Neural progenitor cell (in vitro differentiated cells): ENCODE data around the gene SLIT2. TPM values are rescaled to one million over a fixed set of nuclear protein-coding genes. Genes with fewer than 3 reads are reported as not detected.
A peak's percentile ranks its signal among the peaks of the same experiment; 100 is the strongest.

ENCODE experiments used
- DNase-seq: peaks from one replicate; pipeline ENCODE4 v3.0.0-alpha.2; 2016; ENCODE audit warnings: low spot score
- H2AFZ ChIP-seq: fragments of 200-600 bp; sonication (generic); replicated peaks from 2 replicates; pipeline ENCODE4 v1.6.1; 2016; ENCODE audit warnings: antibody characterized with exemption
- H3F3A ChIP-seq: fragments of 200-600 bp; sonication (generic); 2 replicates; pipeline ENCODE4 v1.6.1; 2016; ENCODE audit warnings: antibody characterized with exemption, low read depth
- H3K27ac ChIP-seq: fragments of 200-600 bp; sonication (generic); 2 replicates; pipeline ENCODE4 v1.5.1; 2016; ENCODE audit warnings: mild to moderate bottlenecking
- H3K27me3 ChIP-seq: fragments of 200-600 bp; sonication (generic); 2 replicates; pipeline ENCODE4 v1.6.1; 2016; ENCODE audit warnings: mild to moderate bottlenecking, moderate library complexity
- H3K36me3 ChIP-seq: fragments of 200-600 bp; sonication (generic); 2 replicates; pipeline ENCODE4 v1.5.1; 2016
- H3K4me1 ChIP-seq: fragments of 200-600 bp; sonication (generic); 2 replicates; pipeline ENCODE4 v1.6.1; 2016; ENCODE audit warnings: mixed run types
- H3K4me2 ChIP-seq: fragments of 200-600 bp; sonication (generic); 2 replicates; pipeline ENCODE4 v1.6.1; 2016
- H3K4me3 ChIP-seq: fragments of 200-600 bp; sonication (generic); 2 replicates; pipeline ENCODE4 v1.5.1; 2016
- H3K79me2 ChIP-seq: fragments of 200-600 bp; sonication (generic); 2 replicates; pipeline ENCODE4 v1.6.1; 2016; ENCODE audit warnings: low read depth
- H3K9ac ChIP-seq: fragments of 200-600 bp; sonication (generic); 2 replicates; pipeline ENCODE4 v1.6.1; 2016
- H3K9me3 ChIP-seq: fragments of 200-600 bp; sonication (generic); 2 replicates; pipeline ENCODE4 v1.5.1; 2016; ENCODE audit warnings: low read depth
- H4K20me1 ChIP-seq: fragments of 200-600 bp; sonication (generic); 2 replicates; pipeline ENCODE4 v1.6.1; 2016; ENCODE audit warnings: low read depth
- H3K27ac Mint-ChIP-seq: 3 replicates; pipeline ENCODE4 v1.8.0; 2021; ENCODE audit warnings: mixed read lengths
- H3K27me3 Mint-ChIP-seq: 2 replicates; pipeline ENCODE4 v1.8.0; 2022; ENCODE audit warnings: low read depth, mild to moderate bottlenecking, inconsistent platforms, moderate library complexity, mixed read lengths; ENCODE audit not compliant: insufficient read depth
- H3K36me3 Mint-ChIP-seq: 3 replicates; pipeline ENCODE4 v1.8.0; 2021; ENCODE audit warnings: mixed read lengths
- H3K4me1 Mint-ChIP-seq: 3 replicates; pipeline ENCODE4 v1.8.0; 2021; ENCODE audit warnings: mixed read lengths
- H3K4me3 Mint-ChIP-seq: 3 replicates; pipeline ENCODE4 v1.8.0; 2021; ENCODE audit warnings: mild to moderate bottlenecking, moderate library complexity, mixed read lengths
- H3K9me3 Mint-ChIP-seq: 3 replicates; pipeline ENCODE4 v1.8.0; 2020; ENCODE audit warnings: mixed read lengths
- CTCF ChIP-seq: fragments of 200-600 bp; sonication (generic); IDR thresholded peaks from 2 replicates; pipeline ENCODE4 v1.5.1; 2017; ENCODE audit warnings: antibody characterized with exemption, mild to moderate bottlenecking
- EZH2 ChIP-seq: fragments of 200-600 bp; sonication (generic); IDR thresholded peaks from 2 replicates; pipeline ENCODE4 v1.6.1; 2017; ENCODE audit warnings: antibody characterized with exemption, mild to moderate bottlenecking, moderate library complexity
- EZH2phosphoT487 ChIP-seq: fragments of 200-600 bp; sonication (generic); IDR thresholded peaks from 2 replicates; pipeline ENCODE4 v1.6.1; 2017; ENCODE audit warnings: antibody characterized with exemption
- total RNA-seq: library from RNA; depleted of rRNA; stranded (reverse); fragments of >200 nt; gene quantifications from 2 replicates; pipeline ENCODE4 v1.2.3, GENCODE V29; 2015; ENCODE audit warnings: low replicate concordance

The SLIT2 gene
- 1.2 and 3.0 TPM in 2 replicates for total RNA-seq

- no peaks in the 10 kb centered on the region for H3K9me3 ChIP-seq
- H3K36me3 ChIP-seq: no peaks in the 10 kb centered on the region
- peak within 1 kb of the TSS; percentile 81 for H3K4me3 ChIP-seq
- peak within 1 kb of the TSS; percentile 100 for H3K4me3 Mint-ChIP-seq
- peak within 1 kb of the TSS; percentile 98 for H3K4me2 ChIP-seq
- peak within 1 kb of the TSS; percentile 96 for H2AFZ ChIP-seq
- H3K9me3 Mint-ChIP-seq: no peaks in the 10 kb centered on the region
- DNase-seq: peak; percentile 92
- peaks cover 5% of the 10 kb centered on the region for H3K36me3 Mint-ChIP-seq
- H3K27me3 ChIP-seq: peaks cover 75% of the 10 kb centered on the region
- no peaks in the 10 kb centered on the region for H3K79me2 ChIP-seq
- peaks cover 11% of the 10 kb centered on the region for H3K27me3 Mint-ChIP-seq
- H3K4me1 Mint-ChIP-seq: peaks cover 35% of the 10 kb centered on the region
- TF ChIP-seq EZH2phosphoT487: no peak
- TF ChIP-seq EZH2: no peak
- TF ChIP-seq CTCF: no peak
- no peak within 1 kb of the TSS for H3K9ac ChIP-seq
- H3F3A ChIP-seq: peaks cover 7% of the 10 kb centered on the region
- no peak within 1 kb of the TSS for H3K27ac ChIP-seq
- H3K4me1 ChIP-seq: peaks cover 13% of the 10 kb centered on the region
- peaks cover 25% of the 10 kb centered on the region for H4K20me1 ChIP-seq
- H3K27ac Mint-ChIP-seq: peak within 1 kb of the TSS; percentile 79
Measured at GRCh38 chr4:20251796-20252655, at the start of gene SLIT2. SLIT2 (plus strand) TSS chr4:20251905; CDS start chr4:20253816, 1,911 bp downstream.

- H3K27ac Mint-ChIP-seq: no peak overlapping the region
- H3K9me3 Mint-ChIP-seq: no peaks in the 10 kb centered on the region
- Histone ChIP-seq H3K36me3 (no peaks in the 10 kb centered on the region), H2AFZ (no peak overlapping the region), H3K27ac (no peak overlapping the region), H3K4me1 (no peaks in the 10 kb centered on the region), H3K4me2 (no peak overlapping the region), H3K79me2 (no peaks in the 10 kb centered on the region), H3K9ac (no peak overlapping the region), H3K27me3 (no peaks in the 10 kb centered on the region), H4K20me1 (no peaks in the 10 kb centered on the region), H3F3A (no peaks in the 10 kb centered on the region), H3K4me3 (no peak overlapping the region), H3K9me3 (no peaks in the 10 kb centered on the region)
- H3K27me3 Mint-ChIP-seq: no peaks in the 10 kb centered on the region
- no peak overlapping the region for H3K4me3 Mint-ChIP-seq
- peaks cover 4% of the 10 kb centered on the region for H3K4me1 Mint-ChIP-seq
- no peak for DNase-seq
- H3K36me3 Mint-ChIP-seq: no peaks in the 10 kb centered on the region
- TF ChIP-seq EZH2phosphoT487: no peak
- no peak for TF ChIP-seq EZH2
- TF ChIP-seq CTCF: no peak
Measured at GRCh38 chr4:20203508-20203907, 48.2 kb upstream of the SLIT2 start.

GRCh38 chr4:20217521-20217920 is 34.2 kb upstream of the SLIT2 start:
- Histone ChIP-seq H3K9me3 (no peaks in the 10 kb centered on the region), H3K79me2 (no peaks in the 10 kb centered on the region), H3K4me1 (peaks cover 4% of the 10 kb centered on the region), H3K36me3 (no peaks in the 10 kb centered on the region), H3K27ac (no peak overlapping the region), H4K20me1 (no peaks in the 10 kb centered on the region), H3K27me3 (no peaks in the 10 kb centered on the region), H2AFZ (no peak overlapping the region), H3K9ac (no peak overlapping the region), H3F3A (no peaks in the 10 kb centered on the region), H3K4me2 (no peak overlapping the region), H3K4me3 (no peak overlapping the region)
- TF ChIP-seq EZH2 (no peak), CTCF (no peak), EZH2phosphoT487 (no peak)
- no peak overlapping the region for H3K27ac Mint-ChIP-seq
- H3K9me3 Mint-ChIP-seq: no peaks in the 10 kb centered on the region
- H3K4me3 Mint-ChIP-seq: no peak overlapping the region
- no peak for DNase-seq
- H3K36me3 Mint-ChIP-seq: no peaks in the 10 kb centered on the region
- H3K27me3 Mint-ChIP-seq: no peaks in the 10 kb centered on the region
- no peaks in the 10 kb centered on the region for H3K4me1 Mint-ChIP-seq
